Liver (tissue), 9 donors: ENCODE measurements around the gene PCDHA5. TPM values are rescaled to one million over a fixed set of nuclear protein-coding genes. Genes with fewer than 3 reads are reported as not detected.

ENCODE experiments used
- DNase-seq: peaks from one replicate; pipeline ENCODE4 v3.0.0-alpha.2; 2017; ENCODE audit warnings: low spot score
- H3K27ac ChIP-seq, 2 donors: one replicate each; pipeline ENCODE4 v1.7.0; 2013; ENCODE audit warnings: inconsistent platforms in 2 of 2, low read length in 2 of 2, control low read depth in 1 of 2, low read depth in 1 of 2, mild to moderate bottlenecking in 1 of 2
- H3K27me3 ChIP-seq, 4 donors: one replicate each; pipeline versions ENCODE4 v1.6.1 to v1.7.0; 2013; ENCODE audit warnings: low read length in 3 of 4, inconsistent platforms in 1 of 4, mild to moderate bottlenecking in 1 of 4, moderate library complexity in 1 of 4; ENCODE audit not compliant: control insufficient read depth in 4 of 4, insufficient read depth in 4 of 4
- H3K36me3 ChIP-seq, 4 donors: one replicate each; pipeline versions ENCODE4 v1.6.1 to v1.7.0; 2013; ENCODE audit warnings: low read length in 3 of 4, mild to moderate bottlenecking in 3 of 4, low read depth in 1 of 4, moderate library complexity in 1 of 4; ENCODE audit not compliant: control insufficient read depth in 4 of 4, insufficient read depth in 3 of 4
- H3K4me1 ChIP-seq, 4 donors: one replicate each; pipeline versions ENCODE4 v1.6.1 to v1.7.0; 2013; ENCODE audit warnings: low read length in 3 of 4, mild to moderate bottlenecking in 3 of 4, moderate library complexity in 1 of 4; ENCODE audit not compliant: control insufficient read depth in 4 of 4, insufficient read depth in 4 of 4
- H3K4me3 ChIP-seq, 3 donors: one replicate each; pipeline versions ENCODE4 v1.6.1 to v1.7.0; 2013; ENCODE audit warnings: low read length in 3 of 3, control low read depth in 1 of 3, low read depth in 1 of 3, mild to moderate bottlenecking in 1 of 3
- H3K9ac ChIP-seq, 2 donors: one replicate each; pipeline ENCODE4 v1.7.0; 2013; ENCODE audit warnings: low read length in 2 of 2, mild to moderate bottlenecking in 2 of 2, moderate library complexity in 2 of 2, control low read depth in 1 of 2, low read depth in 1 of 2
- H3K9me3 ChIP-seq, 4 donors: one replicate each; pipeline versions ENCODE4 v1.6.1 to v1.7.0; 2013; ENCODE audit warnings: low read length in 3 of 4; ENCODE audit not compliant: control insufficient read depth in 4 of 4
- EGR1 ChIP-seq, 2 donors: IDR thresholded peaks; 2 replicates each; pipeline ENCODE4 v1.6.1; 2016 to 2018; ENCODE audit warnings: antibody characterized with exemption in 2 of 2, low read depth in 2 of 2
- FOXA1 ChIP-seq: IDR thresholded peaks from 2 replicates; pipeline ENCODE4 v1.6.1; 2016; ENCODE audit warnings: antibody characterized with exemption
- GABPA ChIP-seq, 2 donors: IDR thresholded peaks in 1 of 2; conservative IDR thresholded peaks in 1 of 2; 2 replicates each; pipeline ENCODE4 v1.6.1; 2016; ENCODE audit warnings: antibody characterized with exemption in 2 of 2, mild to moderate bottlenecking in 1 of 2, moderate library complexity in 1 of 2
- RAD21 ChIP-seq, 2 donors: IDR thresholded peaks; 2 replicates each; pipeline ENCODE4 v1.6.1; 2016; ENCODE audit warnings: antibody characterized with exemption in 2 of 2, mild to moderate bottlenecking in 2 of 2
- RXRA ChIP-seq, 2 donors: IDR thresholded peaks; 2 replicates each; pipeline ENCODE4 v1.6.1; 2017 to 2018; ENCODE audit warnings: antibody characterized with exemption in 2 of 2, mild to moderate bottlenecking in 1 of 2
- TAF1 ChIP-seq: conservative IDR thresholded peaks from 2 replicates; pipeline ENCODE4 v1.6.1; 2016; ENCODE audit warnings: antibody characterized with exemption, mild to moderate bottlenecking
- WGBS: extraction: QIAGEN DNeasy Blood & Tissue Kit; methylation state at CpG from one replicate; pipeline ENCODE4 v1.1.7; 2013; 5-methylcytosine and 5-hydroxymethylcytosine counted together
- polyA plus RNA-seq, 2 donors: library from polyadenylated mRNA; stranded (reverse) in 1 of 2; unstranded in 1 of 2; fragments of 200-250 nt in 1 of 2; fragments of >200 nt in 1 of 2; fragmentation: Nextera tagmentation in 1 of 2; extraction: Ambion mirVana in 1 of 2; gene quantifications; one replicate each; pipeline versions ENCODE4 v1.2.1 to v1.2.3, GENCODE V29; 2013 to 2015
- total RNA-seq, 2 donors: library from RNA; depleted of rRNA; stranded (reverse); fragments of >200 nt; gene quantifications; one replicate each; pipeline ENCODE4 v1.2.3, GENCODE V29; 2014
- TF ChIP-seq, protein P1 (sequence below): IDR thresholded peaks from 2 replicates; pipeline ENCODE4 v1.6.1; 2016; ENCODE audit warnings: antibody characterized with exemption
- TF ChIP-seq, protein P2 (sequence below): fragments of 150-350 bp; IDR thresholded peaks from 2 replicates; pipeline ENCODE4 v1.5.1; 2017; ENCODE audit warnings: improper control_type of control experiment, low read depth, low read length; ENCODE audit not compliant: missing input control
- donor health status: healthy.
- donor health status: healthy.
- donor health status: healthy.
- donor health status: healthy.
- donor health status: healthy.

PCDHA5 gene
- total and polyA plus RNA-seq, 4 donors, result under 0.01 TPM; not detected in 3

DNA sequence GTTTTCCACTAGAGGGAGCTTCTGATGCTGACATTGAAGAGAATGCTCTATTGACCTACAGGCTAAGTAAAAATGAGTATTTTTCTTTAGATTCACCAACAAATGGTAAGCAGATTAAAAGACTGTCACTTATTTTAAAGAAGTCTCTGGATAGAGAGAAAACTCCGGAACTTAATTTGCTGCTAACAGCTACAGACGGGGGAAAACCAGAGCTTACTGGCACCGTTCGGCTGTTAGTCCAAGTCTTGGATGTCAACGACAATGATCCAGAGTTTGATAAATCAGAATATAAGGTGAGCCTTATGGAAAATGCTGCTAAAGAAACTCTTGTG lies 48.1 kb downstream of the PCDHA5 start (continued):
- TF ChIP-seq RXRA (IDR thresholded peaks at IDR 0.05), result no peak
- TF ChIP-seq, protein P1, sequence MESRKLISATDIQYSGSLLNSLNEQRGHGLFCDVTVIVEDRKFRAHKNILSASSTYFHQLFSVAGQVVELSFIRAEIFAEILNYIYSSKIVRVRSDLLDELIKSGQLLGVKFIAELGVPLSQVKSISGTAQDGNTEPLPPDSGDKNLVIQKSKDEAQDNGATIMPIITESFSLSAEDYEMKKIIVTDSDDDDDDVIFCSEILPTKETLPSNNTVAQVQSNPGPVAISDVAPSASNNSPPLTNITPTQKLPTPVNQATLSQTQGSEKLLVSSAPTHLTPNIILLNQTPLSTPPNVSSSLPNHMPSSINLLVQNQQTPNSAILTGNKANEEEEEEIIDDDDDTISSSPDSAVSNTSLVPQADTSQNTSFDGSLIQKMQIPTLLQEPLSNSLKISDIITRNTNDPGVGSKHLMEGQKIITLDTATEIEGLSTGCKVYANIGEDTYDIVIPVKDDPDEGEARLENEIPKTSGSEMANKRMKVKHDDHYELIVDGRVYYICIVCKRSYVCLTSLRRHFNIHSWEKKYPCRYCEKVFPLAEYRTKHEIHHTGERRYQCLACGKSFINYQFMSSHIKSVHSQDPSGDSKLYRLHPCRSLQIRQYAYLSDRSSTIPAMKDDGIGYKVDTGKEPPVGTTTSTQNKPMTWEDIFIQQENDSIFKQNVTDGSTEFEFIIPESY, result no peak
- TF ChIP-seq TAF1, result no peak
- no peak for TF ChIP-seq GABPA (IDR thresholded peaks at IDR 0.05 in 1 of 2, conservative IDR thresholded peaks at IDR 0.05 in 1 of 2)

DNA sequence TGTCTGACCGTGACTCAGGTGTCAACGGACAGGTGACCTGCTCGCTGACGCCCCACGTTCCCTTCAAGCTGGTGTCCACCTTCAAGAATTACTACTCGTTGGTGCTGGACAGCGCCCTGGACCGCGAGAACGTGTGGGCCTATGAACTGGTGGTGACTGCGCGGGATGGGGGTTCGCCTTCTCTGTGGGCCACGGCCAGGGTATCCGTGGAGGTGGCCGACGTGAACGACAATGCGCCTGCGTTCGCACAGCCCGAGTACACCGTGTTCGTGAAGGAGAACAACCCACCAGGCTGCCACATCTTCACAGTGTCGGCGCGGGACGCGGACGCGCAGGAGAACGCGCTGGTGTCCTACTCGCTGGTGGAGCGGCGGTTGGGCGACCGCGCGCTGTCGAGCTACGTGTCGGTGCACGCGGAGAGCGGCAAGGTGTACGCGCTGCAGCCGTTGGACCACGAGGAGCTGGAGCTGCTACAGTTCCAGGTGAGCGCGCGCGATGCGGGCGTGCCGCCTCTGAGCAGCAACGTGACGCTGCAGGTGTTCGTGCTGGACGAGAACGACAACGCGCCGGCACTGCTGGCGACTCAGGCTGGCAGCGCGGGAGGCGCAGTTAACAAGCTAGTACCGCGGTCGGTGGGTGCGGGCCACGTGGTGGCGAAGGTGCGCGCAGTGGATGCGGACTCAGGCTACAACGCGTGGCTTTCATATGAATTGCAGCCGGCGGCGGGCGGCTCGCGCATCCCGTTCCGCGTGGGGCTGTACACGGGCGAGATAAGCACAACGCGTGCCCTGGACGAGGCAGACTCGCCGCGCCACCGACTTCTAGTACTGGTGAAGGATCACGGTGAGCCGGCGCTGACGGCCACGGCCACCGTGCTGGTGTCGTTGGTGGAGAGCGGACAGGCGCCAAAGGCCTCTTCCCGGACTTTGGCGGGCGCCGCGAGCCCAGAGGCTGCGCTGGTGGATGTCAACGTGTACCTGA lies 49.1 kb downstream of the PCDHA5 start:
- no peak overlapping the region for H3K9ac ChIP-seq
- TF ChIP-seq RAD21 (IDR thresholded peaks at IDR 0.05) (no peak), TAF1 (no peak), FOXA1 (no peak), EGR1 (IDR thresholded peaks at IDR 0.05; ENCODE audit: low read depth in 2 of 2) (no peak)
- TF ChIP-seq, protein P2, sequence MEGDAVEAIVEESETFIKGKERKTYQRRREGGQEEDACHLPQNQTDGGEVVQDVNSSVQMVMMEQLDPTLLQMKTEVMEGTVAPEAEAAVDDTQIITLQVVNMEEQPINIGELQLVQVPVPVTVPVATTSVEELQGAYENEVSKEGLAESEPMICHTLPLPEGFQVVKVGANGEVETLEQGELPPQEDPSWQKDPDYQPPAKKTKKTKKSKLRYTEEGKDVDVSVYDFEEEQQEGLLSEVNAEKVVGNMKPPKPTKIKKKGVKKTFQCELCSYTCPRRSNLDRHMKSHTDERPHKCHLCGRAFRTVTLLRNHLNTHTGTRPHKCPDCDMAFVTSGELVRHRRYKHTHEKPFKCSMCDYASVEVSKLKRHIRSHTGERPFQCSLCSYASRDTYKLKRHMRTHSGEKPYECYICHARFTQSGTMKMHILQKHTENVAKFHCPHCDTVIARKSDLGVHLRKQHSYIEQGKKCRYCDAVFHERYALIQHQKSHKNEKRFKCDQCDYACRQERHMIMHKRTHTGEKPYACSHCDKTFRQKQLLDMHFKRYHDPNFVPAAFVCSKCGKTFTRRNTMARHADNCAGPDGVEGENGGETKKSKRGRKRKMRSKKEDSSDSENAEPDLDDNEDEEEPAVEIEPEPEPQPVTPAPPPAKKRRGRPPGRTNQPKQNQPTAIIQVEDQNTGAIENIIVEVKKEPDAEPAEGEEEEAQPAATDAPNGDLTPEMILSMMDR, result no peak
- H3K4me3 ChIP-seq, result peak overlapping the region in 1 of 3 donors; percentile 10
- H3K9me3 ChIP-seq, result peaks cover 12 to 27% (median 20%) of the 10 kb centered on the region in 4 donors
- no peak overlapping the region for H3K27ac ChIP-seq
- H3K36me3 ChIP-seq, result no peaks in the 10 kb centered on the region
- DNase-seq, result no peak
- H3K27me3 ChIP-seq, result peaks cover 0 to 11% (median 6%) of the 10 kb centered on the region in 4 donors
- no peaks in the 10 kb centered on the region for H3K4me1 ChIP-seq
- WGBS, result 42% methylated on average over 114 of the region's 114 CpGs

Other genes with a start within 250 kb of the PCDHA5 start
- gene CD14, start 188.4 kb upstream of the PCDHA5 start, total RNA-seq, result 100 to 1,000 TPM in 1 of 2 donors, 10 to 100 TPM in 1; 61.0 to 297 TPM
- 100 to 1,000 TPM; 277 to 343 TPM for gene CD14, start 188.4 kb upstream of the PCDHA5 start, polyA plus RNA-seq
- gene TMCO6, start 182.2 kb upstream of the PCDHA5 start, total RNA-seq, result 10 to 100 TPM; 14.1 to 55.9 TPM
- gene TMCO6, start 182.2 kb upstream of the PCDHA5 start, polyA plus RNA-seq, result 10 to 100 TPM; 12.6 to 23.3 TPM
- 10 to 100 TPM; 23.3 to 44.3 TPM for gene NDUFA2, start 174.0 kb upstream of the PCDHA5 start, total RNA-seq
- 100 to 1,000 TPM in 1 of 2 donors, 10 to 100 TPM in 1; 91.3 to 160 TPM for gene NDUFA2, start 174.0 kb upstream of the PCDHA5 start, polyA plus RNA-seq
- 10 to 100 TPM; 42.5 to 45.7 TPM for gene IK, start 173.8 kb upstream of the PCDHA5 start, total RNA-seq
- gene IK, start 173.8 kb upstream of the PCDHA5 start, polyA plus RNA-seq, result 10 to 100 TPM; 30.8 to 41.8 TPM
- 10 to 100 TPM; 12.0 to 18.2 TPM for gene WDR55, start 156.7 kb upstream of the PCDHA5 start, total RNA-seq
- 10 to 100 TPM in 1 of 2 donors, 1 to 10 TPM in 1; 10.0 to 11.4 TPM for gene WDR55, start 156.7 kb upstream of the PCDHA5 start, polyA plus RNA-seq
- gene DND1, start 148.0 kb upstream of the PCDHA5 start, total RNA-seq, result under 1 TPM; 0.37 to 0.92 TPM
- under 1 TPM in 1 of 2 donors, not detected in 1; 0.29 TPM for gene DND1, start 148.0 kb upstream of the PCDHA5 start, polyA plus RNA-seq
- 10 to 100 TPM; 31.2 to 57.1 TPM for gene HARS1, start 130.2 kb upstream of the PCDHA5 start, total RNA-seq
- 10 to 100 TPM; 33.3 to 41.3 TPM for gene HARS1, start 130.2 kb upstream of the PCDHA5 start, polyA plus RNA-seq
- gene HARS2, start 130.2 kb upstream of the PCDHA5 start, total RNA-seq, result 10 to 100 TPM; 10.8 to 16.3 TPM
- gene HARS2, start 130.2 kb upstream of the PCDHA5 start, polyA plus RNA-seq, result 10 to 100 TPM in 1 of 2 donors, 1 to 10 TPM in 1; 8.6 to 10.7 TPM
- gene ZMAT2, start 121.2 kb upstream of the PCDHA5 start, total RNA-seq, result 10 to 100 TPM; 16.4 to 27.5 TPM
- gene ZMAT2, start 121.2 kb upstream of the PCDHA5 start, polyA plus RNA-seq, result 10 to 100 TPM; 14.5 to 34.3 TPM
- gene PCDHA1, start 35.5 kb upstream of the PCDHA5 start, total RNA-seq, result not detected
- not detected for gene PCDHA1, start 35.5 kb upstream of the PCDHA5 start, polyA plus RNA-seq
- gene PCDHA2, start 26.8 kb upstream of the PCDHA5 start, total RNA-seq, result not detected
- not detected for gene PCDHA2, start 26.8 kb upstream of the PCDHA5 start, polyA plus RNA-seq
- under 1 TPM in 1 of 2 donors, not detected in 1; 0.05 TPM for gene PCDHA3, start 20.6 kb upstream of the PCDHA5 start, total RNA-seq
- gene PCDHA3, start 20.6 kb upstream of the PCDHA5 start, polyA plus RNA-seq, result not detected
- gene PCDHA4, start 14.5 kb upstream of the PCDHA5 start, total RNA-seq, result under 1 TPM; 0.08 to 0.09 TPM
- gene PCDHA4, start 14.5 kb upstream of the PCDHA5 start, polyA plus RNA-seq, result under 1 TPM; 0.01 to 0.06 TPM
- gene PCDHA6, start 6.3 kb downstream of the PCDHA5 start, total RNA-seq, result under 1 TPM in 1 of 2 donors, not detected in 1; 0.08 TPM
- gene PCDHA6, start 6.3 kb downstream of the PCDHA5 start, polyA plus RNA-seq, result under 1 TPM in 1 of 2 donors, not detected in 1; 0.02 TPM
- under 1 TPM in 1 of 2 donors, not detected in 1; 0.05 TPM for gene PCDHA7, start 12.7 kb downstream of the PCDHA5 start, total RNA-seq
- gene PCDHA7, start 12.7 kb downstream of the PCDHA5 start, polyA plus RNA-seq, result under 1 TPM in 1 of 2 donors, not detected in 1; 0.05 TPM
- under 1 TPM in 1 of 2 donors, not detected in 1; under 0.01 TPM for gene PCDHA8, start 19.6 kb downstream of the PCDHA5 start, total RNA-seq
- gene PCDHA8, start 19.6 kb downstream of the PCDHA5 start, polyA plus RNA-seq, result not detected
- gene PCDHA9, start 26.8 kb downstream of the PCDHA5 start, total RNA-seq, result under 1 TPM in 1 of 2 donors, not detected in 1; under 0.01 TPM
- not detected for gene PCDHA9, start 26.8 kb downstream of the PCDHA5 start, polyA plus RNA-seq
- gene PCDHA10, start 34.3 kb downstream of the PCDHA5 start, total RNA-seq, result under 1 TPM in 1 of 2 donors, not detected in 1; under 0.01 TPM
- gene PCDHA10, start 34.3 kb downstream of the PCDHA5 start, polyA plus RNA-seq, result under 1 TPM in 1 of 2 donors, not detected in 1; 0.01 TPM
- under 1 TPM in 1 of 2 donors, not detected in 1; under 0.01 TPM for gene PCDHA11, start 47.3 kb downstream of the PCDHA5 start, total RNA-seq
- gene PCDHA11, start 47.3 kb downstream of the PCDHA5 start, polyA plus RNA-seq, result under 1 TPM; 0.05 to 0.19 TPM
- under 1 TPM in 1 of 2 donors, not detected in 1; 0.08 TPM for gene PCDHA12, start 53.7 kb downstream of the PCDHA5 start, total RNA-seq
- gene PCDHA12, start 53.7 kb downstream of the PCDHA5 start, polyA plus RNA-seq, result under 1 TPM in 1 of 2 donors, not detected in 1; 0.01 TPM
- under 1 TPM in 1 of 2 donors, not detected in 1; 0.17 TPM for gene PCDHA13, start 60.5 kb downstream of the PCDHA5 start, total RNA-seq
- gene PCDHA13, start 60.5 kb downstream of the PCDHA5 start, polyA plus RNA-seq, result under 1 TPM; 0.03 to 0.07 TPM
- gene PCDHAC1, start 104.7 kb downstream of the PCDHA5 start, total RNA-seq, result under 1 TPM; under 0.01 to 0.25 TPM
- gene PCDHAC1, start 104.7 kb downstream of the PCDHA5 start, polyA plus RNA-seq, result under 1 TPM in 1 of 2 donors, not detected in 1; 0.13 TPM
- 1 to 10 TPM in 1 of 2 donors, under 1 TPM in 1; 0.93 to 1.8 TPM for gene PCDHAC2, start 144.9 kb downstream of the PCDHA5 start, total RNA-seq
- under 1 TPM; 0.50 to 0.63 TPM for gene PCDHAC2, start 144.9 kb downstream of the PCDHA5 start, polyA plus RNA-seq
- gene PCDHB1, start 229.8 kb downstream of the PCDHA5 start, total RNA-seq, result not detected
- not detected for gene PCDHB1, start 229.8 kb downstream of the PCDHA5 start, polyA plus RNA-seq